ENCODE data around the gene APOLD1. TPM values are rescaled to one million over a fixed set of nuclear protein-coding genes. Genes with fewer than 3 reads are reported as not detected.

Gene APOLD1, protein sequence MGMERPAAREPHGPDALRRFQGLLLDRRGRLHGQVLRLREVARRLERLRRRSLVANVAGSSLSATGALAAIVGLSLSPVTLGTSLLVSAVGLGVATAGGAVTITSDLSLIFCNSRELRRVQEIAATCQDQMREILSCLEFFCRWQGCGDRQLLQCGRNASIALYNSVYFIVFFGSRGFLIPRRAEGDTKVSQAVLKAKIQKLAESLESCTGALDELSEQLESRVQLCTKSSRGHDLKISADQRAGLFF
- total RNA-seq: 7.1 and 9.0 TPM in 2 replicates

DNA sequence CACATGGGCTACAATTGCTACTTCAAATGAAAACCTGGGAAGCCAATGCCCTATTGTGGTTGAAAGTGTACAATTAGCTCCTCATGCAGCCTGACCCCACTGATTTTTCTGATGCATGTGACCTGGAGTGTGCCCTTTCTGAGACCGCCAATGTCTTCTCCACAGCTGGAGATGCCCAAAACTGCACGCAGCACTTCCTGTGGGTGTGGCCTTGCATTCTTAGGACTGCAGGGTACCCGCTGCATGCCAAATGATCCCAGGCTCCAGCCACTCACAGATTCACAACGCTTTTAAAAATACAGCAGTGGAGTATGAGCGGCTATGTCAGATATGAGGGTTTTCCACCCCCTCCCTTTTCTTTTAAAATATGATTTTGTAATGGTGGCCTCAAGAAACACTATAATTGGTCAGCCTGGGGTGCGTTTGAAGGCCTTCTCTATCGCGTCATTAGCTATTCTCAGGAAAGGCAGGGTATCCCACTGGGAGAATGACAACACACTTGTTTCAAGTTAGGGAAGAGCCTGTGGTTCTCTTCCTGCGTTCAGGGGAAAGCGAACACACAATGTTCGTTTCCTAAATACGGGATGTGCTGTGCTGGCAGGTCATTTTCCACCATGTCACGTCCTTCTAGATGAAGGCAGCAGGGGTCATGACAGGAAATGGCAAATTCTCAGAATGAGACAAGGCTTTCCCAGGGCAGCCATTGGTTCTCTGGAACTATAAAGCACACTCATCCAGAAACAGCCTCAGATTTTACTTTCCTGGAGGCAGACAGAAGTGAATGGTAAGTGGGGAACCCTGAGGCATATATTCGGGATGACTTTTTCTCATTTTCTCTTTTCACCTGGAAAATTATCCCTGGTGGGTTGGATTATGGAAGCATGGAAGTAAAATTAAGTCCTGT, at the start of gene APOLD1:
TSS of gene APOLD1 (plus strand) at position 749 of the 904 bp plus-strand sequence. CDS start at position 782, 33 bp downstream.

GRCh38 chr12:12813120-12814101, 28.0 kb downstream of the APOLD1 start, which contains the start of gene DDX47:
Gene DDX47, plus strand, starts transcription at chr12:12813346. Its CDS starts 22 bp downstream, at chr12:12813368.

Small RNAs within 50 kb of the gene (small RNA-seq; reads per million reads assigned to genes)
- gene AC007215.1: not detected
- gene MIR613: not detected

Other genes with a start within 250 kb of the APOLD1 start
- 7.7 and 10.7 TPM in 2 replicates for gene DUSP16, start 222.8 kb upstream of the APOLD1 start, total RNA-seq
- gene CREBL2, start 173.8 kb upstream of the APOLD1 start, total RNA-seq: 60.0 and 67.0 TPM in 2 replicates
- 0.78 and 1.3 TPM in 2 replicates for gene GPR19, start 89.5 kb upstream of the APOLD1 start, total RNA-seq
- gene CDKN1B, start 68.3 kb upstream of the APOLD1 start, total RNA-seq: 34.9 and 39.9 TPM in 2 replicates
- gene DDX47, start 27.7 kb downstream of the APOLD1 start, total RNA-seq: 68.1 and 79.7 TPM in 2 replicates
- 28.9 and 33.8 TPM in 2 replicates for gene GPRC5A, start 105.9 kb downstream of the APOLD1 start, total RNA-seq
- gene GPRC5D, start 166.5 kb downstream of the APOLD1 start, total RNA-seq: not detected in 2 replicates
- gene HEBP1, start 214.6 kb downstream of the APOLD1 start, total RNA-seq: 10.5 and 11.9 TPM in 2 replicates

All from articular chondrocyte of knee joint (primary cell).